Gastrocnemius medialis (tissue), 4 donors: Measurements from ENCODE around the gene MS4A4E.

Experiments used
- CTCF ChIP-seq, 5 experiments: fragments of 450-650 bp in 3 of 5; fragments of 200-600 bp in 2 of 5; sonication (generic) in 2 of 5; IDR thresholded peaks in 4 of 5; conservative IDR thresholded peaks in 1 of 5; 1 replicate in 4 of 5; 2 replicates in 1 of 5; pipeline ENCODE4 v1.5.1; 2016 to 2019; ENCODE audit warnings: antibody characterized with exemption in 5 of 5, mild to moderate bottlenecking in 3 of 5, moderate library complexity in 3 of 5
- POLR2A ChIP-seq, 2 donors: fragments of 450-650 bp; IDR thresholded peaks; one replicate each; pipeline ENCODE4 v1.6.1; 2017; ENCODE audit warnings: antibody characterized with exemption in 2 of 2, mild to moderate bottlenecking in 2 of 2, moderate library complexity in 2 of 2

- TF ChIP-seq CTCF (IDR thresholded peaks at IDR 0.05 in 4 of 5, conservative IDR thresholded peaks at IDR 0.05 in 1 of 5) (no peak), POLR2A (IDR thresholded peaks at IDR 0.05) (no peak)
Measured at GRCh38 chr11:60159868-60160267, 83.1 kb downstream of the MS4A4E start.
